GM15510 (cell line): ENCODE results near the gene DUSP21.

Experiments
- POLR2A ChIP-seq: IDR thresholded peaks from 3 replicates; pipeline ENCODE4 v1.6.1; 2011; ENCODE audit warnings: borderline replicate concordance; ENCODE audit not compliant: insufficient read length; ENCODE audit errors: extremely low read depth

The DUSP21 gene

GRCh38 chrX:44843753-44844152 is at the start of gene DUSP21:
DUSP21 (plus strand) TSS chrX:44844021; CDS start chrX:44844133, 112 bp downstream.
- no peak for TF ChIP-seq POLR2A

DNA sequence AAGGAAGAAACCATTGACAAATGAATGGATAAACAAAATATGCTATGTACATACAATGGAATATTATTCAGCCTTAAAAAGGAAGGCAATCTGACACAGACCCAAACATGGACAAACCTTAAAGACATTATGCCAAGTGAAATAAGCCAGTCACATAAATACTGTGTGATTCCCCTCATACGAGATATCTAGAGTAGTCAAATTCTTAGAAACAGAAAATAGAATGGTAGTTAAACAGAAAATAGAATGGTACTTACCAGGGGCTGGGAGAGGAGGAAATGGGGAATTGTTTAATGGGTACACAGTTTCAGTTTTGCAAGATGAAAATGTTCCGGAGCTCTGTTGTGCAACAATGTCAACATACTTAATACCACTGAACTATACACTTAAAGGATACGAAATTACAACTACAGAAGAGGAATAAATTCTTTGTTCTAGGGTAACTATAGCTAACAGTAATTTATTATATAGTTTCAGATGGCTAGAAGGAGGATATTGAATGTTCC is 47.8 kb upstream of the DUSP21 start:
- TF ChIP-seq POLR2A: no peak

DNA sequence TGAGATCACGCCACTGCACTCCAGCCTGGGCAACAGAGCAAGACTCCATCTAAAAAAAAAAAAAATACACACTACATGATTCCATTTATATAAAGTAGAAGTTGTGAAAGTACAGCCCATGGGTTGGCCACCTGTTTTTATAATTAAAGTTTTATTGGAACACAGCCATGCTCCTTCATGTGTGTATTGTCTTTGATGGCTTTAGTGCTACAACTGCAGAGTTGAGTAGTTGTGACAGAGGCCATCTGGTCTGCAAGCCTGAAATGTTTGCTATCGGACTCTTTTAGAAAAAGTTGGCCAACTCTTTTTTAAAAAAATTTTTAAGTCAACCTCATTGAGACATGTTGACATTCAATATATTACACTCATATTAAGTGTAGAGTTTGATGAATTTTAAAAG is 41.2 kb upstream of the DUSP21 start:
- TF ChIP-seq POLR2A: no peak

- TF ChIP-seq POLR2A: no peak
Measured at GRCh38 chrX:44815681-44816080, 28.1 kb upstream of the DUSP21 start.

DNA sequence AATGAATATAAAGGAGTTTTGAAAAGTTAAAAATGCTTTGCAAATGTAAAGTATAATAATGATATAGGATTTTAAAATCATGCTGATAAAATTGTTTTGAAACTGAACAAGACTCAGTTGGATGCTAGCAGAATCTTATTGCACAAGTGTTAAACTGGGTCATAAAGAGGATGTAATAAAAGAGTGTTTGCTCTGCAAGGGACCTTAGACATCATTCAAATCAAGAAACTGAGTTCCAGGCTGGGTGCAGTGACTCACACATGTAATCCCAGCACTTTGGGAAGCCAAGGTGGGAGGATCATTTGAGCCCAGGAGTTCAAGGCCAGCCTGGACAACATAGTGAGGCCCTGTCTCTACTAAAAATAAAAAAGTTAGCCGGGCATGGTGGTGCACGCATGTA is 27.5 kb upstream of the DUSP21 start:
- TF ChIP-seq POLR2A: no peak

DNA sequence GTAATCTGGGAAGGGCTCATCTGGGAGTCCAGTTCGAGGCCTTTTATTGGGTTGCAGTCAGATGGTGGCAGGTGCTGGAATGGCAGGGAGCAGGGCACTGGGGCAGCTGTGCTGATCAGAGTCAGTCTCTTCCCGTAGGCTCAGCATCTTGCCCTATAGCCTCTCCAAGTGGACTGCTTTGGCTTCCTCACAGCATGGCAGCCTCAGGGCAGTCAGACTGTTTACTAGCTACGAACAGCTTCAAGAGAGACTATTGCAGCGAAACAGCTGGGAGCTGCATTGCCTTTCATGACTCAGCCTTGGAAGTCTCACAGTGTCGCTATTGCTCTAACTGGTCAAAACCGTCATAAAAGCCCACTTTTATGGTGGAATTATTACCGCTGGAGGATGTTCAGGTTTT is 26.8 kb upstream of the DUSP21 start:
- TF ChIP-seq POLR2A: no peak

- no peak for TF ChIP-seq POLR2A
Measured at GRCh38 chrX:44822601-44823000, 21.2 kb upstream of the DUSP21 start.

GRCh38 chrX:44828008-44828605 is 15.7 kb upstream of the DUSP21 start:
- no peak for TF ChIP-seq POLR2A

GRCh38 chrX:44829832-44830231 is 14.0 kb upstream of the DUSP21 start:
- no peak for TF ChIP-seq POLR2A

GRCh38 chrX:44842550-44843317 is 1.1 kb upstream of the DUSP21 start:
- TF ChIP-seq POLR2A: no peak

DNA sequence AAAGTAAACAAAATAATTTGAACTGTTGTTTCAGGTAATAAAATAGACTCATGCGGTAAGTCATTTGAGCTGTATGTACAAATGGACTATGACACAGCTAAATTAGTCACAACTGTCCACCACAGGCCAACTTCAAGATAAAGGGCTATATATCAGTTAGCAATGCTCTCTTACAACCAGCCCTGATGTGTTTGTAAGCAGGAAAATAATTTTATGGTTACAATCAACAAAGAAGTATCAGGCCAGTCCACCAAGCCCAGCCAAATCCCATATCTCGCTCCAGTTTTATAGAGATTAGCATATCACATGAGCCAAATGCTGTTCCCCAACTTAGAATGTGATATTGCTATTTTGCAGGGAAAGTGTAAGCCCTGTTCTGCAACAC is 511 bp upstream of the DUSP21 start:
- no peak for TF ChIP-seq POLR2A

GRCh38 chrX:44844204-44844603 is 383 bp downstream of the DUSP21 start:
- no peak for TF ChIP-seq POLR2A

- no peak for TF ChIP-seq POLR2A
Measured at GRCh38 chrX:44871114-44871645, 27.4 kb downstream of the DUSP21 start.

DNA sequence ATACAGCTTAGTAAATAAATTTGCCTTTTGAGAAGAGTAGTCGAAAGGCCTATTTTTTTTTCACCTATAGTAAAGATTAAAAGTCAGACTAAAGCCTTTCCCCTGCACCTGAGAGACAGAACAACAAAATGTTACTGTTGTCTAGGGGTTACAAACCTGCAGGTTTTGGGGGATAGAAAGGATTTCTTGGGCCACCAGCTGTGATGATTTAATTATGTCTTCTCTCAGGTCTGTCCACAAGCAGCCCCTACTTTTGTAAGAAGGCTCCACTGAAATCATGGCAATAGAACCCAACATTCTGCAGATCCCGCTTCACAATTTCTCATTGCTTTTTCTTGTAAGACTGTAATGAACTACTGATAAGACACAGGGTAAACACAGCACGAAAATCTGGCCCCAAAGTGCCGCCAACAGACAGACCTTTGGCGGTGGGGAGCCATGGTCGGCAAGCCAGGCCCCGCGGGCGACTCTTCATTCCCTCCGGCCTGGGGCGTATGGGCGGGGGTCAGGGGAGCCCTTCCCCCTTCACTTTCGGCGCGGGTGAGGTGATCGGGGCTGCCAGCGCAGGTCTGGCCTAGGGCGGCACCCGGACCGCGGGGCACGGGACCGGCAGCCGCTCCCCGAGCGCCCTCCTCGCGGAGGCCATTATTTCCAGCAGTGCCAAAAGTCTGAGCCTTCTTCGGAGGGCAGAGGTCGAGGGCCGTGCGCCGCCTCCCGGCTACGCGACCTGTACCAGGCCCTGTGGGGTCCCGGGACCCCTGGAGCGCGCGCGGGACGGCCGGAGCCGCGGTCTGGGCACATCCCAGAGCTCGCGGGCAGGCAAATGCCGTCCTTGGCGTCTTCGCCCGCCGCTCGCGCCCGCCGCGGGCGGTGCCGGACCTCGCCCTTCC is 28.4 kb downstream of the DUSP21 start:
- TF ChIP-seq POLR2A: no peak

GRCh38 chrX:44872821-44873414 is 29.1 kb downstream of the DUSP21 start, which contains the start of gene KDM6A:
KDM6A (plus strand) TSS chrX:44873188; CDS start chrX:44873552, 364 bp downstream.
- TF ChIP-seq POLR2A: peak; percentile 56
